Spleen (tissue), 7 donors: ENCODE measurements around the gene ZNF665.

Experiments used
- POLR2AphosphoS5 ChIP-seq, 3 donors: sonication (generic); formaldehyde crosslinking; IDR thresholded peaks; one replicate each; pipeline ENCODE4 v1.5.1; 2017; ENCODE audit warnings: antibody characterized with exemption in 3 of 3
- TF ChIP-seq, protein P1 (sequence below), 11 experiments: fragments of 200-600 bp in 7 of 11; fragments of 450-650 bp in 4 of 11; sonication (generic) in 4 of 11; IDR thresholded peaks in 8 of 11; conservative IDR thresholded peaks in 3 of 11; 1 replicate in 7 of 11; 2 replicates in 4 of 11; pipeline versions ENCODE4 v1.4.0 to v1.8.0; 2016 to 2021; ENCODE audit warnings: antibody characterized with exemption in 11 of 11, inconsistent platforms in 4 of 11, mild to moderate bottlenecking in 1 of 11
- donor health status: DM: no; HTN: no; CAD: no; lungs with moderate emphysema.
- donor health status: DM: no; HTN: no; CAD: no.
- donor health status: DM: no; HTN: no; CAD: no.

DNA sequence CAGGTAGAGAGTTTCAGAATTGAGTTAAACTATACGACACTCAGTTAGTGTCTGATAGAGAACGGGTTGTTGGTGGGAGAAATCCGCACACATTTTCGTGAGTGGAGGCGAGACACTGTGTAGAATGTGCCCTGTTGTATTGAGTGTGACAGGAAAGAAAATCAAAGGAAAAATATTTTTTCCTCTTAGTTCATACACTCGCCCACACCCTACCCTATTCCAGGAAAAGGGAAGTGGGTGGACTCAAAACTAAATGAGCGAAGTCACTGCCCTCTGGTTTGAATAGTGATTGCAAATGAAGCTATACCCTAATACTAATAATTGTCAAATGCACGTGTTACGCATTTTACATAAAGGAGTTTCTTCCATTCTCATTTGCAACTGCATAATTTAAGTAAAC is 36.3 kb downstream of the ZNF665 start:
- TF ChIP-seq, protein P1, sequence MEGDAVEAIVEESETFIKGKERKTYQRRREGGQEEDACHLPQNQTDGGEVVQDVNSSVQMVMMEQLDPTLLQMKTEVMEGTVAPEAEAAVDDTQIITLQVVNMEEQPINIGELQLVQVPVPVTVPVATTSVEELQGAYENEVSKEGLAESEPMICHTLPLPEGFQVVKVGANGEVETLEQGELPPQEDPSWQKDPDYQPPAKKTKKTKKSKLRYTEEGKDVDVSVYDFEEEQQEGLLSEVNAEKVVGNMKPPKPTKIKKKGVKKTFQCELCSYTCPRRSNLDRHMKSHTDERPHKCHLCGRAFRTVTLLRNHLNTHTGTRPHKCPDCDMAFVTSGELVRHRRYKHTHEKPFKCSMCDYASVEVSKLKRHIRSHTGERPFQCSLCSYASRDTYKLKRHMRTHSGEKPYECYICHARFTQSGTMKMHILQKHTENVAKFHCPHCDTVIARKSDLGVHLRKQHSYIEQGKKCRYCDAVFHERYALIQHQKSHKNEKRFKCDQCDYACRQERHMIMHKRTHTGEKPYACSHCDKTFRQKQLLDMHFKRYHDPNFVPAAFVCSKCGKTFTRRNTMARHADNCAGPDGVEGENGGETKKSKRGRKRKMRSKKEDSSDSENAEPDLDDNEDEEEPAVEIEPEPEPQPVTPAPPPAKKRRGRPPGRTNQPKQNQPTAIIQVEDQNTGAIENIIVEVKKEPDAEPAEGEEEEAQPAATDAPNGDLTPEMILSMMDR (IDR thresholded peaks at IDR 0.05 in 8 of 11, conservative IDR thresholded peaks at IDR 0.05 in 3 of 11), result no peak
- TF ChIP-seq POLR2AphosphoS5 (IDR thresholded peaks at IDR 0.05), result peak in 1 of 3 donors; percentile 9
